NCI-H510A (cell line): ENCODE results near the gene ADAMTS7.
"Not testable (repeated sequence)": the region's sequence is repeated elsewhere in the genome, so short reads cannot be mapped to it uniquely, and the experiment has no call there.

ENCODE experiments used
- DNase-seq: peaks from one replicate; lab custom pipeline; 2025; lab: John Stamatoyannopoulos, UW

ADAMTS7 gene

DNA sequence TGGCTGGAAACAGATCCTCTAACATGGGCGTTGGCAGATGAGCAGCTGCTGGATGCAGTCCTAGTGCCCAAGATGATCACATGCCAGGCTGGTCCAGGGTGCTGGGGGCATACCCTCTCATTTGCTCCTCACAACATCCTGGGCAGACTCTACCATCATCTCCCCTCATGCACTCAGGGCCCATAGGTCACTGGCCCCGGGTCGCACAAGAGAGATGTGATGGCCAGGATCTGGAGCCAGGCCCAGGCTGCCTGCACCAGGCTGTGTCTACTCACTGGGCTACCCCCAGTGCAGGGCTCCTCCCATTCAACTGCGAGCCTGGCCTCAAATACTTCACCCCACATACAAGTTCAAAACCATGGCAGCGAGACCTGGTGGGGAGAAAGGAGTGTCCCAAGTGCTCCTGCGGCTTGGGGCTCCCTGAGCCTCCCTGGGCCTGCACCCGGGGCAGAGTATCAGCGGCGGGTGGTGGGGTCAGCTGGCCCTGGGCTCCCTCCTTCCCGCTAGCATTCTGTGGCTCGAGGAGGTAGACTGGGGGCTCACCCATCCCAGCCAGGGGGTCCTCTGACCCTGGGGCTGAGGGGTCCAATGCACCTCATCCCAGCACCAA is 32.0 kb downstream of the ADAMTS7 start:
- not testable (repeated sequence) for DNase-seq

DNA sequence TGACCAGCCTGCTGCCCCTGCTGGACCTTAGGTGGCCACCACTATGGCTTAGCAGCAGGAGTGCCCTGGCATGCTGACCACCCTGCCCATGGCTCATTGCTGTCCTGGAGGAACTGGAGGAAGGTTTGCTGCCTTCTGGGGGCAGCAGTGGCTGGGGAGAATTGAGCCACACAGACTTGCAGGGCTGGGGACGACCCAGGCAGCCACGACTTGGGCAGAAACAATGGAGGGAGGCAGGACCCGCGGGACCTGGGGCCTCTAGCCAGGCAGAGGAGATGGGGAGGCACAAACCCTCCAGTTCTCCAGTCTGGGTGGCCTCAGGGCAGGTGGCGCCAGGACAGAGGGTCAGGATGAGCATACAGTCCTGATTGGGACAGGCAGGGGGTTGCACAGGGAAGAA is 32.8 kb downstream of the ADAMTS7 start:
- no peak for DNase-seq

DNA sequence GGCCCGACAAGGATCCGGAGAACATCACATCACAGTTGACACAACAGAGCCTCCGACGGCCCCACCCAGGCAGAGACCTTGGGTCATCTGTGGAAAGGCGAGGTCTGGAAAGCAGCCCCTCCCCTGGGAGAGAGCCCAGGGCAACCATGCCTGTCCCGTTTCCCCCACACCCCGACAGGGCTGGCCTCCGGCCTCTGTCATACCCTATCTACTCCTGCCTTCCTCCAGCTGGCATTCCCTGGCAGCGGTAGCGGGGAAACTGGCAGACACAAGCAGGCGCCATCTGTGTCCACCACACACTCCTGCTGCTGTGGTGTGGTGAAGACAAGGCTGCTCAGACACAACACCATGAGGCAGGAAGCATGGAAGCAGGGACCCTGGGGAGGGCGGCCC is 33.3 kb downstream of the ADAMTS7 start:
- not testable (repeated sequence) for DNase-seq

DNA sequence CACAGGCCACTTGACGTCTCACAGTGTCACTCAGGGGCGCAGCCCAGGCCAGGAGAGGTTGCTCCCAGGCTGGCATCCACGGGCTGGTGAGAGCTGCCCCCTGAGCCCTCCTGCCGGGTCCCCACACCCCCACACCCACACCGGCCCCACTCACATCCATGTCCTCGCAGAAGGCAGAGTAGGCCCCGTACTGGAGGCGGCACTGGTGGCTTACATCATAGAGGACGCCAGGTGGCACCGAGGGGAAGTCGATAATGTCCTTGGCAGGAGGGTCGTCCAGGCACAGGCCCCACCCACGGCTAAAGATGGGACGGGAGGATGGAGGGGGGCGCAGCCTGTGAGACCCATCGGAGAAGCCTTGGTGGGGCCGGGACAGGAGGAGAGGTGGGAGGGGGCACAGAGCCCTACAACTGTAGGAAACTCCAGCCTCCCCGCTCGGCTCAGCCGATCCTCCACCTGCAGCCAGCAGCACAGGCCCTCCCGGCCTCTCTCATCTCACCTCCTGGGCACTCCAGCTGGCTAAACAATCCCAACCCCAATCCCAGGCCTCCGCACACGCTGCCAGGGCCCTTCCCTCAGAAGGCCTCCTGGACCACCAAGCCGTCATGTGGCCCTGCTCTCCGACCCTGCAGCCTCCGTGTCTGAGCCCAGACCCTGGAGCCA is 33.8 kb downstream of the ADAMTS7 start:
- not testable (repeated sequence) for DNase-seq

DNA sequence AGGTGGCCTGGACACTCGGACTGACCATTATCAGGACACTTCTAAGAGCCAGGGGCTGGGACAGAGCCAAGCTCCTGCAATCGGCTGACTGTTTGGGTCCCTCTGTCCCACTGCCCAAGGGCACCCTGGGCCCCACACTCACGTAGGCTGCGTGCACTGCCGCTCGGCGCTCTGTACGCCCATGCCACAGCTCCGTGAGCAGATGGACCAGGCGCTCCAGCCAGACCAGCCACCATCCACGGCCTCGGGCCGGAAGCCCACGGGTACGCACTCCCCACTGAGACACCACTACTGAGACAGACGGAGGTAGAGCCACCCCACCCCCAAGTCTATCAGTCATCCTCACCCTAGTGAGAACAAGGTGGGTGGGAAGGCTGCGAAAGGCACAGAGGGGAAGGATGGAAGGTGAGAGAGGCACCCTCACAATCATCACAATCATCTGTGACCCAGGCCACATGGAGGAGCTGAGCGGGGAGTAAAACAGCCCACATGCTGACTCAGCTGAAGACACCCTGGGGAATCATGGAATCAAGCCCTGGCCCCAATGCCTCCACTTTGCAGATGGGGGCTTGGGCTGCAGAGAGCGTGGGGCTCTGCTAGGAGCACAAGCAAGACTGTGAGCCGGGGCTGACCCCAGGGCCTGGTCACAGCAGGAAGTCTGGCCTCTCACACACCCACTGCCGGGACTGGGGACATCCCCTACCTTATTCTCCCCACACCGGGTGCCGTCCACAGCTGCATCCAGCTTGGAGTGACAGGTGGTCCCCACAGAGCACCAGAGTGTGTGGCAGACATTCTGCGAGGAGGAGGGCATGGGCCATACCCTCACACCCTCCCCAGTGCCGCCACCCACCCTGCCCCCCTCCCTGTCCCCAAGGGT is 35.0 kb downstream of the ADAMTS7 start:
- not testable (repeated sequence) for DNase-seq

DNA sequence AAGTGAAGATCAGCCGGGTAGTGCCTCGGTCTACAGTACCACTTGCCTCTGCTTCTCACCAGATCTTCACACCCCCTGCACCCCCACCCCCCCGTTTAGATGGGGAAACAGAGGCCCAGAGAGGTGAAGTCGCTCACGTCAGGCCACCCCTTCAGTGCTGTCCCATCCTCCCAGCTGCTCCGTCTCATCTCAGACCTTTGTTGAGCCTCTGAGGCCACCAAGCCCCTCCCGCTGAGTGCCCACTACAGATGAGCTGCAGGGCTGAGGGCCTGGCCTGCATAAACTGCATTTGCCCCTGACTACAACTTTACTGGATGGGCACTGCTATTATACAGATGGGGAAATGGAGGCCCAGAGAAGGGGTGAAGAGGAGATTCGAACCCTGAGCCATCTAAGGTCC is 35.8 kb downstream of the ADAMTS7 start:
- DNase-seq = no peak

DNA sequence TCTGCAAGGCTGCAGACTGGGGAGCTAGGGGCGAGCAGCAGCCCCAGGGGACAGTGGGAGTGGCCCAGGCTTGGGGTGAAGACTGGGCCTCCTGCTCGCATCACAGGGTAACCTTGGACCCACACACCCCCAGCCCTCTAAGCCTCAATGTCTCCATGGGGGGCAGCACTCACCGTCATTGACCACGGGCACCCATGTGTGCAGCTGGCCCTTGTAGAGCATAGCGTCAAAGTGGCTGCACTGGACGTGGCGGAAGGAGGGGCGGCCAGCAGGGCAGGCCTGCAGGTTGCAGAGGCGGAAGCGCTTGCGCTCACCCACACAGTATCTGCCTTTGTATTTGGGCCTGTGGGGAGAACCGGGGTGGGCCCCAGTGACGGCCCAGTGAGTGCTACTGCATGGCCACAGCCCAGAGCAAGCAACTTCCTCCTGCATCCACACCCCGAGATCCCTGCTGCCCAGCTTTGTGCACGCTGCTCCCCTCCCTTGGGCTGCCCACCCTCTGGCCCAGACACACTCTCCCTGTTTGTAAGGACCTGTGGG is 36.7 kb downstream of the ADAMTS7 start:
- DNase-seq = not testable (repeated sequence)

DNA sequence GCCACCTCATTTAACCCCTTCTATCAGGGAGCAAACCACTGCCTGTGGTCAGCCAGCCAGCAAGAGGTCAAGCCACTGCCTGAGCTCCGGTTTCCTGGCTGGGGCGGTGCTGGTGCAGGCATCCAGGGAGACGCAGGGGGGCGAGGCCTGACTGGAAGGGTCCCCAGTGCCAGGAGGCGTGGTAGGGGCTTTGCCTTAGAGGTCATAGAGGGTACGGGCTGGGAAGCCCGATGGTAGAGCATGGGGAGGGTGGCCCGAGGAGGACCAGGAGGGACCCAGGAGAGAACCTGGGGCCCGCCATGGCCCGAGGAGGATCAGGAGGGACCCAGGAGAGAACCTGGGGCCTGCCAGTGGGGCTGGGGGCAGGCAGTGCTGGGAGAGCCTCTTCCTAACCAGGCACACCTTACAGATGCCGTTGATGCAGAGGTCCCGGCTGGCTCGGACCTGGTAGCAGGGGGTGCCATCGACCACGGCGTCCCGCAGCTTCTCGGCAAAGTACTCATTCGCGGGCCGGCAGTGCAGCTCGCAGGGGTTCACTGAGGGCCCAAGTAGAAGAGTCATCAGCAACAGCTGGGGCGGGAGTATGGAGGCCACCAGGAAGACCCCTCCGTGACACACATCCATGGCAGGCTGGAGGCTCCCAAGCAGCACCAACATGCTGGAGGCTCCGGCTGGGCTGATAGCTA is 37.4 kb downstream of the ADAMTS7 start:
- DNase-seq = not testable (repeated sequence)

DNA sequence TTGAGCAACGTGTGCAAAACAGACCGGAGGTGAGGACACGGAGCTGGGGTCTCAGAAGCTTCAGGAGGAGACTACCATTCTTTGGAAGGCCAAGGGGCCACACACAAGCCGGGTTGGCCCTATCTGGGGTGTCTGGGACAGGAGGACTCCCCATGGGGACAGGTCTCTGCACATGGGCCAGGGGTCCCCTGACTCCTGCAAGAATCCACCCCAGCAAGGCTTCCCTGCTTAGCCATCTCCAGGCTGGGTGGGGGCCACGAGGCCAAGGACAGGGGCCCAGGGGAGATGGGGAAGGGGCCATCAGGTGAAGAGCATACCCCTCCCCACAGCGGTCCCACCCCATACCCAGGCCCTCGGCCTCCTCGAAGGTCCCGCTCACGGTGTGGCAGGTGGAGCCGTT is 38.5 kb downstream of the ADAMTS7 start:
- DNase-seq = no peak

DNA sequence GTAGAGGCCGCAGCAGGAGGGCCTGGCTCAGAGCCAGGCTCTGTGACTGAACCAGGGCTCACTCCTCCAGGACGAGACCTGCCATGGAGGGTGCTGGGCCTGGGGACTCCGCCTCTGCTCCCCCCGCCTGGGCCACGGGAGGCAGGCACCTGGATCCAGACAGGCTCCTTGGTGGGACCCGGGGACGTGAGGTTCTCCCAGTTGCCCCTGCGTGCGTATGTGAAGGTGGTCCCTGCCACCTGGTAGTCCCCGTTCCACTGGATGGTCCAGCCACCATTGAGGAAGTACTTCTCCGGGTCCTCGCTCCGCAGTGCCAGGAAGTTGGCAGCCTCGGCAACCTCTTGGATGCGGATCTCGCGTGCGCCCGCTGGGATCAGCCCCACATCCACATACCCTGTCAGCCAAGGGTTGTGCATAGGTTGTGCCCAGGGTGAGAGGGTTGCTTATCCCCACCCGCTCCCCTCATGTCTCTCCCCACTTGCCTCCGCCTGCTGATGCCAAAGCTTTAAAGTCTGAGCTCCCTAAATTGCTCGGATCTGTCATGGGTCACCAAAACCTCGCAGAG is 39.7 kb downstream of the ADAMTS7 start:
- not testable (repeated sequence) for DNase-seq

DNA sequence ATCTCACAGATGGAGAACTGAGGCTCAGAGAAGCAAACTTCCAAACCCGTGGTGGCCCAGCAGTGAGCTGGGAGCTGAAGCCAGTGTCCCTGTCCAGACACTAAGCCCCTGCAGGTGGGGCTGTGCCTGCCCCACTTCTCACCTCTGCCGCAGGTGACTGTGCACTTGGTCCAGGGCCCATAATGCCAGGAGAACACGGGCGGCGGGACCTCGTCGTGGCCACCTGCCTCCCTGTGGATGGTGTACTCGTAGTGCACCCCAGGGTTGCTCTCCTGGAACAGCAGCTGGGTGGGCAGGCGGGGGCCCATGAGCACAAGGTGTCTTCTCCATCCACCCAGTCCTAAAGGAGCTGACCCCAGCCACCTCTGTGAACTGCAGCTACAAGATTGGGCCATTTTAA is 40.2 kb downstream of the ADAMTS7 start:
- not testable (repeated sequence) for DNase-seq

DNA sequence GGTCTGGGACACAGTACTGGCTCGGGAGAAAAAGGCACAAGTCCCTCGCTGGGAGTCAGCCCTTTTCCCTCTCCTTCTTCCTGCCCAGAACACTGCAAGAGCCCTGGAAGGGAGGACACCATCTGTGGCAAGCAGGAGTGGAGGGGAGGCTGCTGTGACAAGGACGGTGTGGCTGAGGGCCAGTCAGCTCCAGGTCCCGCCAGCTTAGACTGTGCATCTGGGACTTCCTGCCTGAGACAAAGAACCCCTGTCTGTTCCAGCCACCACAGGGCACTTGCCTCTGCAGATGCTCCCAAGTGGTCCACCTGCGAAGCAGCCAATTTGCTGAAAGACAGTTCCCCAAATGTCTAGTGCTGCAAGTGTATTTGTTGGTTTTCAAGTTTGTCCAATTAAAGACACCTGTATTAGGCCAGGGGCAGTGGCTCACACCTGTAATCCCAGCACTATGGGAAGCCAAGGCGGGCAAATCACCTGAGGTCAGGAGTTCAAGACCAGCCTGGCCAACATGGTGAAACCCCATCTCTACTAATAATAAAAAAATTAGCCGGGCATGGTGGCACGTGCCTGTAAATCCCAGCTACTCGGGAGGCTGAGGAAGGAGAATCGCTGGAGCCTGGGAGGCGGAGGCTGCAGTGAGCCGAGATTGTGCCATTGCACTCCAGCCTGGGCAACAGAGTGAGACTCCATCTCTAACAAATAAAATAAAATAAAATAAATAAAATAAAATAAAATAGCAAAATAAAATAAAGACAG is 41.6 kb downstream of the ADAMTS7 start:
- not testable (repeated sequence) for DNase-seq

DNA sequence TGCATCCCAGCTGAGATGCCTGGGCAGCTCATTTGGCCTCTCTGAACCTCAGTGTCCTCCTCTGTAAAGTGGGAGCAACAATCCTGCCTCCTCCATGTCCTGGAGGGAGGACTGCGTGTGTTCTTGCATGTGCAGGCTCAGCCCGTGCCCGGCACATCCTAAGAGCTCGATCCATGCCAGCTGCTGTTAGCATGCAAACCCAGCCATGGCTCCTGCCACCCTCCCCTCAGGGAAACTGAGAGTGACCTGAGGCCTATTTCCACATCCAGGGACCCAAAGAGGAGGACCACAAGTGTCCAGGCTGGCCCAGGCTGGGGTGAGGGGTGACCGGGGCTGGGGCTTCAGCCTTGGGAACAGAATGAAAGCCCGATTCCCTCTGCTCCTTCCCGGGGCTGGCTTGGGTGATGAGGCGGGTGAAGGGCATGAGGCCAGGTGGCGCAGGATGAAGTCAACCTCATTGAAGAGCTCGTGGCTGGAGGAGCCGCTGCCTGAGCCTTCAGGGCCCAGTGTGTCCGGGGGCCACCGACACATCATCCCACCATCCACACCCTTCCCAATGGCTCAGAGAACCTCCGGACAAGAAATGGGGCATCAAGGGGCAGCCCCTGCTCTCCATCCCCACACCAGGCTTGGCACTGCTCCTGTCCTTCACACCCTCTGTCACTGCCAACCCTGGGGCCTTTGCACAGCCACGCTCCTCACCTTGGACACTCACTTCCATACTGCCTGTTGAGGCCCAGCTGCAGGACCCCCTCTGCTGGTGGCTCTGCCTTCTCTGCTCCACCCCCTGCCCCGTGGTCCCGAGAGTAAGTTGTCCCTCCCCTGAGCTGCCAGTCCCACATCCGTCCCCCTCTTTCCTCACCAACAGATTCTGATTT is 42.5 kb downstream of the ADAMTS7 start:
- DNase-seq = no peak

DNA sequence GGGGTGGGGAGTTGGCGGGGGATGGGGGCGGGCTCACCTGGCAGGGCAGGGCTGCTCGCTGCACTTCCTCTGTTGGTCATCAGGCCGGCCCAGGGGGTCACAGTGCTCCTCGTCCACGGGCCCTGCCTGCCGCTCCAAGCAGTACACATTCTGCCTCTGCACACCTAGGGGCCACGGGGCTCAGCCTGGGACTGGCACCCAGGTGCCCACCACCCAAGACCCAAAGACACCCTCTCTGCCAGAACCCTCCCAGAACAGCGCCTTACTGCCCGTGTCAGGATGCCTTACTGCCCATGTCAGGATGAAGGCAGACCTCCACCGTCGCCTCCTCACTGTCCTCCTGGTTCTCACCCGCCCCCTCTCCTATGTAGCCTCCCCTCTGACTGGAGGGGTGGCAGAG is 43.2 kb downstream of the ADAMTS7 start:
- no peak for DNase-seq

DNA sequence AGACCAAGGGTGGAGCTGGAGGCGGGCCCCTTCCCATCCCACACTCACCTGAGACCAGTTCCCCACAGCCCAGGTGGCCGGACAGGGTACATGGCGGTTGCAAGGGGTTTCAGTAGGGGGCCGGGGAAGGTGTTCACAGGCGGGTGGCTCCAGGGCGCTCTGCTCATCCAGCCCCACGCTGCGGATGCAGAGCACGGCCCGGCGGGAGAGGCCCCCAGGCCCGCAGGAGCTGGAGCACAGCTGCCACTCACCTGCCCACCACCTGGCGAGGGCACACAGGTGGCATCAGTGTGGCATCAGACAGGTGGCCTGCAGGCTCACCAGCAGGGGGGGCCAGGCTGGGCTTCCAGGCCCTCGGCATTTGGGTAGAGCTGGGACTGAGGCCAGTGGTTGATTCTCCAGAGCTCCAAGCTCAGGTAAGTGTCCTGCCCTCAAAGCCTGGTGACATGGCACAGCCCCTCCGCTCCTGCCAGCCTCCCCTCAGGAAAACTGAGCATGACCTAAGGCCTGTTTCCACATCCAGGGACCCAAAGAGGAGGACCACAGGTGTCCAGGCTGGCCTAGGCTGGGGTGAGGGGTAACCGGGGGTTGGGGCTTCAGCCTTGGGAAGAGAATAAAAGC is 43.8 kb downstream of the ADAMTS7 start:
- no peak for DNase-seq

DNA sequence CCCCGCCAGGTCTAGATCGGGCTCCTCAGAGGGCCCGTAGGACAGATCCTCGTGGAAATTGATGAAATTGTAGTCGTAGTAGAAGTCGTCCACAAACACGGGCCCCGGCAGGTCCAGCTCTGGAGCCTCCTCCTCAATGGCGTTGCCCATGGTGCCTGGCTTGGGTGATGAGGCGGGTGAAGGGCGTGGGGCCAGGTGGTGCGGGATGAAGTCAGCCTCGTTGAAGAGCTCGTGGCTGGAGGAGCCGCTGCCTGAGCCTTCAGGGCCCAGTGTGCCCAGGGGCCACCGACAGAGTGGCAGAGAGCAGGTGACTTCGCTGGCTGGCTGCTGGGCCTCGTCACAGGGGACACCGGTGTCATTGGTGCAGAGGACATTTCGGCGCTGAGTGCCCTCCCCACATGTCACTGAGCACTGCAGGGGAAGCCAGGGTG is 44.6 kb downstream of the ADAMTS7 start:
- DNase-seq = not testable (repeated sequence)

DNA sequence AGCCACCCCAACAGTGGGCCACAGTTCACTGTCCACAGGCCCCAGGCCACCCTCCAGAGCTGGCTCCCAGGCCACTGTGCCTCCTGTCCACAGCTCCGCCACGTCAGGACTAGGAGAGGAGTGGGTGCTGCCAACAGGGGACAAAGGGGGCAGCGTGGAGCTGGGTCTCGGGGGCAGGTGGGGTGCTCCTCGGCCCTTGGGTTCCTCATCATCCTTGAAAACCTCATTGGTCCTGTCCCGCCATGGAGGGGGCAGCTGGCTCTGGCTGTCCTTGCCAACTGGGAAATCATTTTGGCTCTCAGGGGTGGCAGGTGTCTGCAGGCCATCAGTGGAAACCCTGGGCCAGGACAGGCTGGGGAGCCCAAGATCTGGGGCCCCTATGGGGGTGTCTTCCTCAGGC is 45.2 kb downstream of the ADAMTS7 start:
- no peak for DNase-seq

DNA sequence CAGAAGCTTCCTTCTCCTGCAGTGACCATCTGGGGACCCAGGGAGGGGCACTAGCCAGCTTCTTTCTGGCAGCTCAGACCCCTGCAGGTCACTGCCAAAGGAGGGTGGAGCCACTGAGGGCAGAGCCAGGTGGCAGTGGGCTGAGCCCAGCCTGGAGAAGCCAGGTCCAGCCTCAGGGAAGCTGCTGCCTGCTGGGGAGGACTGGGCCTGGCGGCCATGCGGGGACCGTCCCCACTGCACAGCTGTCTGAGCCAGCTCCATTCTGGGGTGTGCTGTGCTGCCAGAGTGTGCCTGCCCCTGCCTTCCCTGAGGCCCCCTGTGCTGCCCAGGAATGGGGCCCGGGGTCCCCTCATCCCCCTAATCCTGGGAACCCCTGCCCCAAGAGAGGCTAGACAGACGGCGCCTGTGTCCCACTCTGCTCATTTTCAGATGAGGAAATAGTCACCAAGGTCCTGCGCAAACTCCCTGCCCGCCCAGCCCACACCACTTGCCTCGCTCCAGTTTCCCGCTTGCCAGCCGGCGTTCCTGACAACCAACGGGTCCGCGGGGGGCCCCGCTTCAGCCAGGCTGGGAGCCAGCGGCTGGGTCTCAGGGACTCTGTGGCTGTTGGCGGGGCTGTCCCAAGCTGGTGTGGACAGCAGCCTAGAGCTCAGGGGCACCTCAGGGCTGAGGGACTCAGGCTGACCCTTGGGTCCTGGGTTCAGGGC is 46.0 kb downstream of the ADAMTS7 start:
- not testable (repeated sequence) for DNase-seq
